Endothelial cell (in vitro differentiated cells): ENCODE results near the gene PPP1R3F. TPM values are rescaled to one million over a fixed set of nuclear protein-coding genes. Genes with fewer than 3 reads are reported as not detected.
A peak's percentile ranks its signal among the peaks of the same experiment; 100 is the strongest.

Source experiments
- DNase-seq: peaks from one replicate; pipeline ENCODE4 v3.0.0; 2021; ENCODE audit warnings: low spot score
- H3K27ac Mint-ChIP-seq: one replicate; pipeline ENCODE4 v1.8.0; 2021; ENCODE audit warnings: mixed read lengths, inconsistent platforms; ENCODE audit not compliant: unreplicated experiment
- H3K27me3 Mint-ChIP-seq: one replicate; pipeline ENCODE4 v1.8.0; 2021; ENCODE audit warnings: mild to moderate bottlenecking, moderate library complexity, mixed read lengths, inconsistent platforms; ENCODE audit not compliant: unreplicated experiment
- H3K36me3 Mint-ChIP-seq: one replicate; pipeline ENCODE4 v1.8.0; 2021; ENCODE audit warnings: mild to moderate bottlenecking, low read depth, mixed read lengths, inconsistent platforms; ENCODE audit not compliant: unreplicated experiment
- H3K4me1 Mint-ChIP-seq: one replicate; pipeline ENCODE4 v1.8.0; 2021; ENCODE audit warnings: mild to moderate bottlenecking, mixed read lengths, inconsistent platforms; ENCODE audit not compliant: unreplicated experiment
- H3K4me3 Mint-ChIP-seq: one replicate; pipeline ENCODE4 v1.8.0; 2021; ENCODE audit warnings: mild to moderate bottlenecking, mixed read lengths, inconsistent platforms; ENCODE audit not compliant: unreplicated experiment
- H3K9me3 Mint-ChIP-seq: one replicate; pipeline ENCODE4 v1.8.0; 2021; ENCODE audit warnings: mixed read lengths, inconsistent platforms; ENCODE audit not compliant: unreplicated experiment
- CTCF ChIP-seq: fragments of 200-600 bp; sonication (generic); IDR thresholded peaks from one replicate; pipeline ENCODE4 v1.5.0; 2021; ENCODE audit warnings: antibody characterized with exemption; ENCODE audit not compliant: unreplicated experiment
- total RNA-seq: library from RNA; stranded (reverse); fragmentation: NEBNext Ultra II Directional; extraction: Animal tissue kit (Norgen Biotek cat#: 25700); gene quantifications from one replicate; pipeline ENCODE4 v1.2.1, GENCODE V29; 2021; ENCODE audit not compliant: unreplicated experiment

The PPP1R3F gene
- total RNA-seq, 1 donor from 2014 or later: 6.0 TPM

- Mint-ChIP-seq H3K9me3 (no peaks in the 10 kb centered on the region), H3K27ac (no peak overlapping the region), H3K4me1 (no peaks in the 10 kb centered on the region), H3K4me3 (no peak overlapping the region), H3K27me3 (peaks cover 2% of the 10 kb centered on the region), H3K36me3 (peaks cover 12% of the 10 kb centered on the region)
- no peak for DNase-seq
- TF ChIP-seq CTCF: no peak
Observed at GRCh38 chrX:49247916-49248811, 21.4 kb upstream of the PPP1R3F start.

GRCh38 chrX:49249071-49249470, 20.5 kb upstream of the PPP1R3F start:
- Mint-ChIP-seq H3K27me3 (peaks cover 2% of the 10 kb centered on the region), H3K36me3 (peaks cover 6% of the 10 kb centered on the region), H3K4me1 (no peaks in the 10 kb centered on the region), H3K27ac (no peak overlapping the region), H3K4me3 (no peak overlapping the region), H3K9me3 (no peaks in the 10 kb centered on the region)
- no peak for DNase-seq
- TF ChIP-seq CTCF: no peak

- H3K36me3 Mint-ChIP-seq: peaks cover 4% of the 10 kb centered on the region
- H3K4me3 Mint-ChIP-seq: no peak overlapping the region
- DNase-seq: no peak
- peaks cover 2% of the 10 kb centered on the region for H3K27me3 Mint-ChIP-seq
- no peak for TF ChIP-seq CTCF
- no peak overlapping the region for H3K27ac Mint-ChIP-seq
- no peaks in the 10 kb centered on the region for H3K4me1 Mint-ChIP-seq
- H3K9me3 Mint-ChIP-seq: no peaks in the 10 kb centered on the region
Observed at GRCh38 chrX:49249616-49250015, 20.0 kb upstream of the PPP1R3F start.

- Mint-ChIP-seq H3K9me3 (no peaks in the 10 kb centered on the region), H3K4me1 (no peaks in the 10 kb centered on the region), H3K27me3 (peaks cover 2% of the 10 kb centered on the region), H3K27ac (no peak overlapping the region), H3K4me3 (no peak overlapping the region), H3K36me3 (peaks cover 4% of the 10 kb centered on the region)
- no peak for TF ChIP-seq CTCF
- no peak for DNase-seq
Observed at GRCh38 chrX:49250066-49250465, 19.5 kb upstream of the PPP1R3F start.

GRCh38 chrX:49250578-49250977, 19.0 kb upstream of the PPP1R3F start:
- no peak for DNase-seq
- no peak overlapping the region for H3K27ac Mint-ChIP-seq
- no peak for TF ChIP-seq CTCF
- peak overlapping the region; percentile 15 for H3K4me3 Mint-ChIP-seq
- peaks cover 2% of the 10 kb centered on the region for H3K27me3 Mint-ChIP-seq
- H3K9me3 Mint-ChIP-seq: no peaks in the 10 kb centered on the region
- no peaks in the 10 kb centered on the region for H3K4me1 Mint-ChIP-seq
- H3K36me3 Mint-ChIP-seq: peaks cover 4% of the 10 kb centered on the region
